Thymus (tissue), 11 donors: ENCODE data around the gene MMADHC. TPM values are rescaled to one million over a fixed set of nuclear protein-coding genes. Genes with fewer than 3 reads are reported as not detected.

ENCODE experiments used
- DNase-seq, 9 donors: peaks; one replicate each; pipeline ENCODE4 v3.0.0-alpha.2; 2013; ENCODE audit warnings: low spot score in 9 of 9, low read depth in 6 of 9, missing footprints in 1 of 9
- H3K27ac ChIP-seq, 2 donors: one replicate each; pipeline ENCODE4 v1.5.1; 2013; ENCODE audit warnings: control low read depth in 1 of 2, low read depth in 1 of 2, low read length in 1 of 2, mild to moderate bottlenecking in 1 of 2, moderate library complexity in 1 of 2
- H3K27me3 ChIP-seq, 2 donors: one replicate each; pipeline ENCODE4 v1.5.1; 2013; ENCODE audit warnings: low read length in 1 of 2; ENCODE audit not compliant: control insufficient read depth in 2 of 2, insufficient read depth in 1 of 2
- H3K36me3 ChIP-seq, 2 donors: one replicate each; pipeline ENCODE4 v1.5.1; 2013; ENCODE audit warnings: low read length in 1 of 2, mild to moderate bottlenecking in 1 of 2, moderate library complexity in 1 of 2; ENCODE audit not compliant: control insufficient read depth in 2 of 2, insufficient read depth in 2 of 2
- H3K4me1 ChIP-seq, 2 donors: one replicate each; pipeline ENCODE4 v1.5.1; 2013; ENCODE audit warnings: low read length in 2 of 2; ENCODE audit not compliant: control insufficient read depth in 2 of 2, insufficient read depth in 2 of 2
- H3K4me3 ChIP-seq, 2 donors: one replicate each; pipeline ENCODE4 v1.5.1; 2013; ENCODE audit warnings: low read length in 2 of 2, control low read depth in 1 of 2, mild to moderate bottlenecking in 1 of 2
- H3K9me3 ChIP-seq, 2 donors: one replicate each; pipeline ENCODE4 v1.5.1; 2013; ENCODE audit warnings: low read length in 1 of 2, mild to moderate bottlenecking in 1 of 2; ENCODE audit not compliant: control insufficient read depth in 2 of 2, insufficient read depth in 1 of 2
- WGBS: extraction: QIAGEN DNeasy Blood & Tissue Kit; methylation state at CpG from one replicate; pipeline ENCODE4 v1.1.7; 2013; 5-methylcytosine and 5-hydroxymethylcytosine counted together
- polyA plus RNA-seq: library from polyadenylated mRNA; stranded (reverse); fragments of 200-250 nt; gene quantifications from one replicate; pipeline ENCODE4 v1.2.3, GENCODE V29; 2013
- total RNA-seq: library from RNA; stranded (reverse); fragments of 120-200 nt; gene quantifications from one replicate; pipeline ENCODE4 v1.2.4, GENCODE V29; 2013
- donor health status: healthy.

Gene MMADHC
- total and polyA plus RNA-seq, 2 donors: 95.9 to 131 TPM

- H3K27ac ChIP-seq: no peak overlapping the region
- H3K9me3 ChIP-seq: no peaks in the 10 kb centered on the region
- no peak for DNase-seq
- H3K27me3 ChIP-seq: no peaks in the 10 kb centered on the region
- H3K4me1 ChIP-seq: no peaks in the 10 kb centered on the region
- H3K36me3 ChIP-seq: no peaks in the 10 kb centered on the region
- no peak overlapping the region for H3K4me3 ChIP-seq
- 96% methylated on average over 4 of the region's 4 CpGs for WGBS
These were observed 35.3 kb downstream of the MMADHC start for GRCh38 chr2:149552226-149552625.

- DNase-seq: no peak
- no peak overlapping the region for H3K4me3 ChIP-seq
- no peaks in the 10 kb centered on the region for H3K36me3 ChIP-seq
- H3K4me1 ChIP-seq: no peaks in the 10 kb centered on the region
- no peak overlapping the region for H3K27ac ChIP-seq
- no peaks in the 10 kb centered on the region for H3K27me3 ChIP-seq
- 48% methylated on average over 1 of the region's 1 CpG for WGBS
- H3K9me3 ChIP-seq: no peaks in the 10 kb centered on the region
These were observed 42.9 kb downstream of the MMADHC start for GRCh38 chr2:149544692-149545091.

- H3K4me1 ChIP-seq: no peaks in the 10 kb centered on the region
- WGBS: 97% methylated on average over 1 of the region's 1 CpG
These were observed 43.7 kb downstream of the MMADHC start for GRCh38 chr2:149543845-149544244.

GRCh38 chr2:149540138-149540537, 47.4 kb downstream of the MMADHC start:
- WGBS: 92% methylated on average over 5 of the region's 5 CpGs
- H3K27me3 ChIP-seq: no peaks in the 10 kb centered on the region
- no peaks in the 10 kb centered on the region for H3K4me1 ChIP-seq
- H3K4me3 ChIP-seq: no peak overlapping the region
- H3K36me3 ChIP-seq: no peaks in the 10 kb centered on the region
- H3K27ac ChIP-seq: no peak overlapping the region
- DNase-seq: no peak
- no peaks in the 10 kb centered on the region for H3K9me3 ChIP-seq

More at GRCh38 chr2:149543845-149544244, 43.7 kb downstream of the MMADHC start:
- Histone ChIP-seq H3K27me3 (no peaks in the 10 kb centered on the region), H3K4me3 (no peak overlapping the region), H3K9me3 (no peaks in the 10 kb centered on the region), H3K36me3 (no peaks in the 10 kb centered on the region), H3K27ac (no peak overlapping the region)
- DNase-seq: no peak

- Histone ChIP-seq H3K4me1 (no peaks in the 10 kb centered on the region), H3K36me3 (no peaks in the 10 kb centered on the region), H3K27me3 (no peaks in the 10 kb centered on the region), H3K4me3 (no peak overlapping the region), H3K27ac (no peak overlapping the region), H3K9me3 (no peaks in the 10 kb centered on the region)
- no peak for DNase-seq
- WGBS: 82% methylated on average over 8 of the region's 8 CpGs
These were observed 49.3 kb downstream of the MMADHC start for GRCh38 chr2:149538138-149538833.

GRCh38 chr2:149537092-149537726, 50.4 kb downstream of the MMADHC start:
- whole genome bisulfite sequencing: 1% methylated on average over 1 of the region's 1 CpG
- no peak for DNase-seq
- Histone ChIP-seq H3K27me3 (no peaks in the 10 kb centered on the region), H3K9me3 (no peaks in the 10 kb centered on the region), H3K4me3 (no peak overlapping the region), H3K4me1 (no peaks in the 10 kb centered on the region), H3K36me3 (no peaks in the 10 kb centered on the region), H3K27ac (no peak overlapping the region)

- H3K27ac ChIP-seq: no peak overlapping the region
- H3K27me3 ChIP-seq: no peaks in the 10 kb centered on the region
- H3K4me1 ChIP-seq: no peaks in the 10 kb centered on the region
- no peak for DNase-seq
- H3K4me3 ChIP-seq: no peak overlapping the region
- no peaks in the 10 kb centered on the region for H3K36me3 ChIP-seq
- no peaks in the 10 kb centered on the region for H3K9me3 ChIP-seq
These were observed 50.9 kb downstream of the MMADHC start for GRCh38 chr2:149536649-149537048.

- DNase-seq: no peak
- WGBS: 97% methylated on average over 7 of the region's 7 CpGs
- H3K36me3 ChIP-seq: no peaks in the 10 kb centered on the region
- no peak overlapping the region for H3K4me3 ChIP-seq
- H3K9me3 ChIP-seq: no peaks in the 10 kb centered on the region
- no peaks in the 10 kb centered on the region for H3K27me3 ChIP-seq
- H3K27ac ChIP-seq: no peak overlapping the region
- H3K4me1 ChIP-seq: no peaks in the 10 kb centered on the region
These were observed 52.9 kb downstream of the MMADHC start for GRCh38 chr2:149534674-149535073.

GRCh38 chr2:149528983-149529382, 58.6 kb downstream of the MMADHC start:
- no peak overlapping the region for H3K27ac ChIP-seq
- H3K4me3 ChIP-seq: no peak overlapping the region
- no peak for DNase-seq
- H3K4me1 ChIP-seq: no peaks in the 10 kb centered on the region
- no peaks in the 10 kb centered on the region for H3K36me3 ChIP-seq
- no peaks in the 10 kb centered on the region for H3K27me3 ChIP-seq
- peaks cover 2 to 3% of the 10 kb centered on the region in 2 donors for H3K9me3 ChIP-seq
- WGBS: 34% methylated on average over 3 of the region's 3 CpGs
